CD4-positive, alpha-beta T cell treated with Interleukin-4 for 1 hour (primary cell): ENCODE results near the gene TCAIM.
"Not testable (repeated sequence)": the region's sequence is repeated elsewhere in the genome, so short reads cannot be mapped to it uniquely, and the experiment has no call there.

ENCODE experiments used
- DNase-seq, 2 donors: peaks; one replicate each; pipeline ENCODE4 v3.0.0-alpha.2; 2020 to 2022

The TCAIM gene

GRCh38 chr3:44416031-44417030, 77.8 kb downstream of the TCAIM start:
- DNase-seq = no peak

GRCh38 chr3:44418118-44418517, 79.6 kb downstream of the TCAIM start:
- not testable (repeated sequence) for DNase-seq

GRCh38 chr3:44418549-44418948, 80.0 kb downstream of the TCAIM start:
- DNase-seq = no peak

- DNase-seq = no peak
These were observed 80.8 kb downstream of the TCAIM start for GRCh38 chr3:44419116-44419922.

GRCh38 chr3:44419923-44420650, 81.5 kb downstream of the TCAIM start:
- no peak for DNase-seq

- DNase-seq = no peak
These were observed 82.1 kb downstream of the TCAIM start for GRCh38 chr3:44420676-44421075.

GRCh38 chr3:44421280-44421679, 82.7 kb downstream of the TCAIM start:
- no peak for DNase-seq

- no peak for DNase-seq
These were observed 86.2 kb downstream of the TCAIM start for GRCh38 chr3:44424758-44425157.

GRCh38 chr3:44427683-44428082, 89.1 kb downstream of the TCAIM start:
- DNase-seq = no peak

- no peak for DNase-seq
These were observed 90.3 kb downstream of the TCAIM start for GRCh38 chr3:44428910-44429309.

- no peak for DNase-seq
These were observed 90.9 kb downstream of the TCAIM start for GRCh38 chr3:44429459-44429858.

GRCh38 chr3:44430466-44430865, 91.9 kb downstream of the TCAIM start:
- no peak for DNase-seq

- no peak for DNase-seq
These were observed 96.4 kb downstream of the TCAIM start for GRCh38 chr3:44434834-44435510.

GRCh38 chr3:44436181-44436580, 97.6 kb downstream of the TCAIM start:
- no peak for DNase-seq

- no peak for DNase-seq
These were observed 99.2 kb downstream of the TCAIM start for GRCh38 chr3:44437800-44438199.

- peak; percentile 81 to 90 for DNase-seq
These were observed 101.1 kb downstream of the TCAIM start for GRCh38 chr3:44439499-44440295.

- DNase-seq = no peak
These were observed 104.2 kb downstream of the TCAIM start for GRCh38 chr3:44442596-44443309.

- no peak for DNase-seq
These were observed 105.9 kb downstream of the TCAIM start for GRCh38 chr3:44444437-44444836.

GRCh38 chr3:44444896-44445691, 106.5 kb downstream of the TCAIM start:
- no peak for DNase-seq

- DNase-seq = no peak
These were observed 107.2 kb downstream of the TCAIM start for GRCh38 chr3:44445786-44446185.
